GM19238 (cell line): ENCODE measurements around the gene CITED2.
A peak's percentile ranks its signal among the peaks of the same experiment; 100 is the strongest.

ENCODE experiments used
- DNase-seq: peaks from one replicate; pipeline ENCODE4 v3.0.0; 2011; ENCODE audit warnings: low spot score; ENCODE audit not compliant: insufficient read length

Gene CITED2

GRCh38 chr6:139386404-139386803 lies 12.0 kb upstream of the CITED2 start:
- DNase-seq: no peak

- no peak for DNase-seq
These were observed 6.9 kb upstream of the CITED2 start for GRCh38 chr6:139381216-139381865.

GRCh38 chr6:139380611-139381010 lies 6.2 kb upstream of the CITED2 start:
- DNase-seq: no peak

GRCh38 chr6:139380168-139380567 lies 5.7 kb upstream of the CITED2 start:
- DNase-seq: no peak

- DNase-seq: no peak
These were observed 4.5 kb upstream of the CITED2 start for GRCh38 chr6:139378882-139379341.

- no peak for DNase-seq
These were observed 3.8 kb upstream of the CITED2 start for GRCh38 chr6:139378226-139378625.

- DNase-seq: no peak
These were observed 2.3 kb upstream of the CITED2 start for GRCh38 chr6:139376604-139377218.

- DNase-seq: no peak
These were observed 1.5 kb upstream of the CITED2 start for GRCh38 chr6:139376017-139376330.

GRCh38 chr6:139375226-139376016 lies 973 bp upstream of the CITED2 start:
- DNase-seq: peak; percentile 50

GRCh38 chr6:139373928-139374356 lies 506 bp downstream of the CITED2 start:
- DNase-seq: no peak

GRCh38 chr6:139373154-139373927 lies 1.1 kb downstream of the CITED2 start:
- DNase-seq: no peak

- DNase-seq: no peak
These were observed 1.9 kb downstream of the CITED2 start for GRCh38 chr6:139372326-139373153.

GRCh38 chr6:139371421-139372203 lies 2.8 kb downstream of the CITED2 start:
- DNase-seq: no peak

GRCh38 chr6:139370999-139371345 lies 3.5 kb downstream of the CITED2 start:
- no peak for DNase-seq

- DNase-seq: no peak
These were observed 4.0 kb downstream of the CITED2 start for GRCh38 chr6:139370283-139370998.

- no peak for DNase-seq
These were observed 4.7 kb downstream of the CITED2 start for GRCh38 chr6:139369568-139370282.

GRCh38 chr6:139369068-139369467 lies 5.4 kb downstream of the CITED2 start:
- no peak for DNase-seq

- no peak for DNase-seq
These were observed 5.8 kb downstream of the CITED2 start for GRCh38 chr6:139368661-139369060.

- DNase-seq: no peak
These were observed 6.6 kb downstream of the CITED2 start for GRCh38 chr6:139367810-139368351.
